PC-9 (cell line): ENCODE measurements around the gene UVRAG.

Source experiments
- CTCF ChIP-seq: fragments of 200-600 bp; sonication (generic); conservative IDR thresholded peaks from 2 replicates; pipeline ENCODE4 v1.6.1; 2017; ENCODE audit warnings: mixed run types, antibody characterized with exemption, mild to moderate bottlenecking, moderate library complexity
- EZH2 ChIP-seq: fragments of 200-600 bp; sonication (generic); IDR thresholded peaks from 2 replicates; pipeline ENCODE4 v1.8.0; 2017; ENCODE audit warnings: antibody characterized with exemption, low read depth

- TF ChIP-seq CTCF (no peak), EZH2 (no peak)
Observed at GRCh38 chr11:75946531-75947530, 131.8 kb downstream of the UVRAG start.
